Activated B cell treated with CpG ODN at 0.5 μM for 24 hours (primary cell): Measurements from ENCODE around the gene TNXB. TPM values are rescaled to one million over a fixed set of nuclear protein-coding genes. Genes with fewer than 3 reads are reported as not detected.

Experiments used
- ATAC-seq: fragments of 200-7000 bp; cut with Tn5 transposase; one replicate; pipeline ENCODE4 v1.10.0; 2021; ENCODE audit warnings: low read depth, mild to moderate bottlenecking, moderate library complexity
- CTCF ChIA-PET: fragments of 350-600 bp; sonication (Branson Sonifier 250); formaldehyde crosslinking; loops from one replicate; lab custom pipeline; 2021; ENCODE audit warnings: antibody characterized with exemption; lab: Charles Lee
- POLR2A ChIA-PET: fragments of 350-600 bp; sonication (Branson Sonifier 250); formaldehyde crosslinking; loops from one replicate; lab custom pipeline; 2021; ENCODE audit warnings: antibody characterized with exemption; lab: Charles Lee
- DNase-seq: peaks from one replicate; pipeline ENCODE4 v3.0.0; 2022
- H3K27ac Mint-ChIP-seq: one replicate; pipeline ENCODE4 v1.8.0; 2020; ENCODE audit warnings: mixed read lengths
- H3K27me3 Mint-ChIP-seq: one replicate; pipeline ENCODE4 v1.8.0; 2021; ENCODE audit warnings: mixed read lengths
- H3K36me3 Mint-ChIP-seq: one replicate; pipeline ENCODE4 v1.8.0; 2021; ENCODE audit warnings: low read depth, mixed read lengths
- H3K4me1 Mint-ChIP-seq: one replicate; pipeline ENCODE4 v1.8.0; 2021; ENCODE audit warnings: mixed read lengths
- H3K4me3 Mint-ChIP-seq: one replicate; pipeline ENCODE4 v1.8.0; 2020; ENCODE audit warnings: mild to moderate bottlenecking, mixed read lengths
- H3K9me3 Mint-ChIP-seq: one replicate; pipeline ENCODE4 v1.8.0; 2020; ENCODE audit warnings: mixed read lengths
- intact Hi-C: fragments of 100-400 bp; cut with micrococcal nuclease; formaldehyde crosslinking; loops from one replicate; pipeline ENCODE4 v1.15.1; 2024
- total RNA-seq: library from RNA; stranded (reverse); gene quantifications from 2 replicates; pipeline ENCODE4 v1.2.3, GENCODE V29; 2022
- TF ChIP-seq, protein P1 (sequence below): fragments of 200-600 bp; IDR thresholded peaks from one replicate; pipeline ENCODE4 v1.8.0; 2022; ENCODE audit warnings: antibody characterized with exemption, mild to moderate bottlenecking

TNXB gene
- total RNA-seq, 1 donor from 2014 or later = 12.4 TPM

- TF ChIP-seq, protein P1, sequence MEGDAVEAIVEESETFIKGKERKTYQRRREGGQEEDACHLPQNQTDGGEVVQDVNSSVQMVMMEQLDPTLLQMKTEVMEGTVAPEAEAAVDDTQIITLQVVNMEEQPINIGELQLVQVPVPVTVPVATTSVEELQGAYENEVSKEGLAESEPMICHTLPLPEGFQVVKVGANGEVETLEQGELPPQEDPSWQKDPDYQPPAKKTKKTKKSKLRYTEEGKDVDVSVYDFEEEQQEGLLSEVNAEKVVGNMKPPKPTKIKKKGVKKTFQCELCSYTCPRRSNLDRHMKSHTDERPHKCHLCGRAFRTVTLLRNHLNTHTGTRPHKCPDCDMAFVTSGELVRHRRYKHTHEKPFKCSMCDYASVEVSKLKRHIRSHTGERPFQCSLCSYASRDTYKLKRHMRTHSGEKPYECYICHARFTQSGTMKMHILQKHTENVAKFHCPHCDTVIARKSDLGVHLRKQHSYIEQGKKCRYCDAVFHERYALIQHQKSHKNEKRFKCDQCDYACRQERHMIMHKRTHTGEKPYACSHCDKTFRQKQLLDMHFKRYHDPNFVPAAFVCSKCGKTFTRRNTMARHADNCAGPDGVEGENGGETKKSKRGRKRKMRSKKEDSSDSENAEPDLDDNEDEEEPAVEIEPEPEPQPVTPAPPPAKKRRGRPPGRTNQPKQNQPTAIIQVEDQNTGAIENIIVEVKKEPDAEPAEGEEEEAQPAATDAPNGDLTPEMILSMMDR = no peak
- CTCF ChIA-PET = no interaction called here
- H3K9me3 Mint-ChIP-seq = no peaks in the 10 kb centered on the region
- DNase-seq (no peak), ATAC-seq (no peak)
- no peak overlapping the region for H3K4me3 Mint-ChIP-seq
- peaks cover 10% of the 10 kb centered on the region for H3K4me1 Mint-ChIP-seq
- peaks cover 36% of the 10 kb centered on the region for H3K27me3 Mint-ChIP-seq
- H3K36me3 Mint-ChIP-seq = no peaks in the 10 kb centered on the region
- no peak overlapping the region for H3K27ac Mint-ChIP-seq
- intact Hi-C loops = no loop called here
- POLR2A ChIA-PET = no interaction called here
Observed at GRCh38 chr6:32089082-32089828, 19.9 kb downstream of the TNXB start.

DNA sequence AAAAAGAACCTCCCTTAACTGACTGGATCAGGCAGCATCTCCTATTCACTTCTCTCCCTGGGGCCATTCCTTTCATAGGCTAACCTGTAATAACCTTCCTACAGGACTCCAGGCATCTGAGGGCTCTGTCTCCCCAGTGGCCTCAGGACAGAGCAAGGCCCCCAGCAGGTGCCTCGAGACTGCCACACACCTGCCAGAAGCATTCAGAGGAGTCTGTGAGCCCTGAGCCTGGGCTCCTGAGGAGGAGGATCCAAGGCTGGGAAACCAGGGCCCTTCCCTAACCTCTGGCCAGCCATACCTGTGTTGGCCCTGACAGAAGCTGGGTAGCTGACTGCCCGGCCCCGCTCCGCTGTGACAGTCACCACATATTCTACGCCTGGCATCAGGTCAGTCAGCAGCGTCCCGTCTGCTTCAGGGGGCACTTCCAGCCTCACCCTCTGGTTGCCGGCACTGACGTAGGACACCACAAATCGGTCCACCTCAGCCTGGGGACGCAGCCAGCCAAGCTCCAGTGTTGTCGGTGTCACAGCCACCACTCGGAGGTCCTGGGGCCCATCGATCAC lies 20.6 kb downstream of the TNXB start:
- Mint-ChIP-seq H3K4me1 (peaks cover 10% of the 10 kb centered on the region), H3K4me3 (no peak overlapping the region), H3K27ac (no peak overlapping the region), H3K9me3 (no peaks in the 10 kb centered on the region), H3K27me3 (peaks cover 43% of the 10 kb centered on the region), H3K36me3 (no peaks in the 10 kb centered on the region)
- POLR2A ChIA-PET = no interaction called here
- intact Hi-C loops = no loop called here
- DNase-seq = no peak
- CTCF ChIA-PET = no interaction called here
- ATAC-seq = no peak
- TF ChIP-seq, protein P1 = no peak

DNA sequence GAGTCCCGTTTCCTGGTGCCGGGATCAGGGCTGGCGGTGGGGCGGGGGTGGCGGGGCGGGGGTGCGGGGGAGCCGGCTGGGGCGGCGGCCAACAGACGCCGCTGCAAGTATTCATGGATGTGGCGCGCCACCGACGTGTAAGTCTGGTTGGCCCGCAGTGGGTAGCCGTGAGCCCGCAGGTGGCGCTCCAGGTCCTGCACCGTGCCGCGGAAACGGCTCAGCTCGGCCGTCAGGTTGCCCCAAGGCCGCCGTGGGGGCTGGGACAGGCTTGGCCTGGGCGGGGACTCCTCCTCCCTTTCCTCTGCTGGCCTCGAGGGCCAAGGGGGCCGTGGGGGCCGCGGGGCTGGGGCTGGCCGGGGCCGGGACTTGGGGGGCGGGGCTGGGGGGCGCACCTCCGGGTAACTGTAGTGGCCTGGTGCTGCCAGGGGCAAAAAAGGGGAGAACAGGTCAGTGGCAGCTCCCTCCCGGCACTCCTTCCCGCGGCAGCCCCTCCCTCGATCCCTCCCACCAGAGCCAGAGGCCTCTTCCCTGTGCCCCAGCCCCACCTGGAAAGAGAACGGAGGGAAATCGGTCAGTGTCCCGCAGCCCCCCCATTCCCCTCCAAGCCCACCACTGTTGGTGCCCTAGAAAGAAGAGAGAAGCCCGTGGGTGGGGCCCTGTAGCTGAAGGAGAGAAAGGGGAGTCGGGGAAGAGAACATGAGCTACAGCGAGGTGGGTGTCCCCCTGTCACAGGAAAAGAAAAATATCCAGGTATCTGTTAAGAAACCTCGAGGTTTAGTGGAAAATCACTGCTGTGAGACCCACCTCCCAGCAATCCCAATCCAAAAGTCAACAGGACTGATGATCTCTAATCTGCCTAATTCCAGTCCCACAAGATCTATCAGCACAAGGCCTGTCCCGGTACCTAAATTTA lies 21.3 kb downstream of the TNXB start:
- TF ChIP-seq, protein P1 = no peak
- CTCF ChIA-PET = no interaction called here
- POLR2A ChIA-PET = no interaction called here
- intact Hi-C loops = no loop called here
- Mint-ChIP-seq H3K36me3 (no peaks in the 10 kb centered on the region), H3K4me1 (peaks cover 10% of the 10 kb centered on the region), H3K27me3 (peaks cover 49% of the 10 kb centered on the region), H3K27ac (no peak overlapping the region), H3K9me3 (no peaks in the 10 kb centered on the region), H3K4me3 (no peak overlapping the region)
- peak; percentile 62 for DNase-seq
- ATAC-seq = peak; percentile 96

GRCh38 chr6:32086661-32087573 lies 22.2 kb downstream of the TNXB start:
- H3K27ac Mint-ChIP-seq = no peak overlapping the region
- DNase-seq (no peak), ATAC-seq (peak; percentile 19)
- ChIA-PET POLR2A (no interaction called here), CTCF (no interaction called here)
- H3K36me3 Mint-ChIP-seq = no peaks in the 10 kb centered on the region
- no peaks in the 10 kb centered on the region for H3K9me3 Mint-ChIP-seq
- intact Hi-C loops = no loop called here
- TF ChIP-seq, protein P1 = no peak
- peaks cover 51% of the 10 kb centered on the region for H3K27me3 Mint-ChIP-seq
- H3K4me3 Mint-ChIP-seq = no peak overlapping the region
- peaks cover 10% of the 10 kb centered on the region for H3K4me1 Mint-ChIP-seq
